Small intestine (tissue), 7 donors: Measurements from ENCODE around the gene CHD6. TPM values are rescaled to one million over a fixed set of nuclear protein-coding genes. Genes with fewer than 3 reads are reported as not detected.

Source experiments
- DNase-seq, 2 donors: peaks; one replicate each; pipeline versions ENCODE4 v3.0.0 to v3.0.0-alpha.2; 2013
- FAIRE-seq: peaks from 2 replicates; lab custom pipeline; 2012; peaks lifted over from hg19 to GRCh38; lab: Jason Lieb, UNC
- H3K27ac ChIP-seq, 3 donors: one replicate each; pipeline ENCODE4 v1.5.1; 2013; ENCODE audit warnings: low read length in 2 of 3, mild to moderate bottlenecking in 2 of 3, control low read depth in 1 of 3, inconsistent platforms in 1 of 3, low read depth in 1 of 3, moderate library complexity in 1 of 3
- H3K27me3 ChIP-seq, 3 donors: one replicate each; pipeline ENCODE4 v1.6.1; 2013; ENCODE audit warnings: low read length in 3 of 3, inconsistent platforms in 1 of 3; ENCODE audit not compliant: control insufficient read depth in 3 of 3, insufficient read depth in 3 of 3
- H3K36me3 ChIP-seq, 3 donors: one replicate each; pipeline ENCODE4 v1.6.1; 2013; ENCODE audit warnings: low read length in 3 of 3, inconsistent platforms in 1 of 3, low read depth in 1 of 3, mild to moderate bottlenecking in 1 of 3, moderate library complexity in 1 of 3; ENCODE audit not compliant: control insufficient read depth in 3 of 3, insufficient read depth in 2 of 3
- H3K4me1 ChIP-seq, 3 donors: one replicate each; pipeline ENCODE4 v1.6.1; 2013; ENCODE audit warnings: low read length in 2 of 3, inconsistent platforms in 1 of 3, low read depth in 1 of 3, mild to moderate bottlenecking in 1 of 3, moderate library complexity in 1 of 3; ENCODE audit not compliant: control insufficient read depth in 3 of 3, insufficient read depth in 2 of 3
- H3K4me3 ChIP-seq, 3 donors: one replicate each; pipeline ENCODE4 v1.5.1; 2013; ENCODE audit warnings: low read length in 3 of 3, control low read depth in 1 of 3, inconsistent platforms in 1 of 3, low read depth in 1 of 3, mild to moderate bottlenecking in 1 of 3, moderate library complexity in 1 of 3
- H3K9me3 ChIP-seq, 2 donors: one replicate each; pipeline ENCODE4 v1.6.1; 2013; ENCODE audit warnings: low read depth in 1 of 2, low read length in 1 of 2; ENCODE audit not compliant: control insufficient read depth in 2 of 2, insufficient read depth in 1 of 2
- WGBS, 3 donors: extraction: QIAGEN DNeasy Blood & Tissue Kit; methylation state at CpG; one replicate each; pipeline ENCODE4 v1.1.7; 2013; 5-methylcytosine and 5-hydroxymethylcytosine counted together
- polyA plus RNA-seq, 4 donors: library from polyadenylated mRNA; stranded (reverse) in 3 of 4; unstranded in 1 of 4; fragments of 200-250 nt in 3 of 4; fragments of 120-200 nt in 1 of 4; gene quantifications; one replicate each; pipeline versions ENCODE4 v1.2.1 to v1.2.3, GENCODE V29; 2013
- donor health status: healthy with polysubstance abuse.
- donor health status: control.
- donor health status: control.
- donor health status: Bipolar disorder and iron deficiency.
- donor health status: healthy.

CHD6 gene
- polyA plus RNA-seq, 4 donors, result 5.3 to 46.7 (median 16.1) TPM

DNA sequence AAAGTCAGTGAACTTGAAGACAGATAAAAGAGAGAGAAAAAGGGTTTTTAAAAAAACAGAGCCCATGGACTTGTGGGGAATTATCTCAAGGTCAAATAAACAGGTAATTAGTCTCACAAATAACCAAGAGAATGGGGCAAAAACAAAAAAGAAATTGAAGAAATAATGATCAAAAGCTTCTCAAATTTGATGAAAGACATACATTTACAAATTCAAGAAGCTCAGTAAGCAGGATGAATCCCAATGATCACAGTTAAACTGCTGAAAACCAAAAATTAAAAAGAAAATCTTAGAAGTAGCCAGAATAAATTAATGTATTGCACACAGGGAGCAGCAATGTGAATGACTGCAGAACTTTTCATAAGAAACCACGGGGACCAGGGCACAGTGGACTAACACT, 139.1 kb downstream of the CHD6 start:
- no peak for DNase-seq
- no peaks in the 10 kb centered on the region for H3K27me3 ChIP-seq
- 98 to 100% (median 98%) methylated on average over 1 of the region's 1 CpG for WGBS, 3 donors
- no peak for FAIRE-seq
- H3K9me3 ChIP-seq, result no peaks in the 10 kb centered on the region
- H3K4me3 ChIP-seq, result no peak overlapping the region
- H3K4me1 ChIP-seq, result peaks cover 2 to 3% (median 3%) of the 10 kb centered on the region in 3 donors
- peaks cover 2 to 7% (median 3%) of the 10 kb centered on the region in 3 donors for H3K36me3 ChIP-seq
- H3K27ac ChIP-seq, result no peak overlapping the region

DNA sequence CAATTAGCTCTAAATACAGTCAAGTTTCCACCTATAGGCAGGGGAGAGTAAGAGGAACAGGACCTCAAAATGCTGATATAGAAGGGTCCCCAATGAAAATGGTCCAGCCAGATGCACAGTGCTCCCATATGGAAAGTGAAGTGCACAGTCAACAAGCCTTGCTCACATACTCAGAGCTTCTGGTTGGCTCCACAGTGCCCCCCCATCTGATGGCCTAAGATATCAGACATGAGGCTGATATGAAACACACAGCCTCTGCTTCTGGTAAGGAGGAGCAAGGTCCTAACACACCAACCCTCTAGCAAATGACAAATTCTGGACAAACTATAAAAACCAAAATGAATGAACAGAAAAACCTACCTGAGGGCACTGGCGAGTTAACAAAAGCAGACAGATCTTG, 140.2 kb downstream of the CHD6 start:
- DNase-seq (no peak), FAIRE-seq (no peak)
- Histone ChIP-seq H3K4me3 (no peak overlapping the region), H3K4me1 (peaks cover 2 to 3% (median 3%) of the 10 kb centered on the region in 3 donors), H3K27me3 (no peaks in the 10 kb centered on the region), H3K27ac (no peak overlapping the region), H3K36me3 (peaks cover 2 to 6% (median 3%) of the 10 kb centered on the region in 3 donors), H3K9me3 (no peaks in the 10 kb centered on the region)
- 96 to 100% (median 97%) methylated on average over 1 of the region's 1 CpG for WGBS, 3 donors

DNA sequence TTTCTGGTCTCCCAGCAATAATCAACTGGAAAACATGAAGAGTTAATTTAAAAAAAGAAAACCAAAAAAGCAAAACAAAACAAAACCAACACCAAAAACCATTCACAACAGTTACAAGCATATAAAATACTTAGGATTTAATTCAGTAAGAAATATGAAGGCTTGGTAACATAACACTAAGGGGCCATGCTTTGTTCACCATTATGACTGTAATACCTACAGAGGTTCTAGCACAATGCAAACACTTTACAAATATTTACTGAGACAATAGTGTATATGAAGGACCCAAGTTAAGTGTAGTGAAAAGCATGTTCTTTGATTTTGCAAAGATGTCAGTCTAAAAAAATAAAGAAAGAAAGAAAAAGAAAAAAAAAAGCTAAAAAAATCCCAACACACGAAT, 141.7 kb downstream of the CHD6 start:
- peaks cover 2 to 11% (median 6%) of the 10 kb centered on the region in 3 donors for H3K36me3 ChIP-seq

DNA sequence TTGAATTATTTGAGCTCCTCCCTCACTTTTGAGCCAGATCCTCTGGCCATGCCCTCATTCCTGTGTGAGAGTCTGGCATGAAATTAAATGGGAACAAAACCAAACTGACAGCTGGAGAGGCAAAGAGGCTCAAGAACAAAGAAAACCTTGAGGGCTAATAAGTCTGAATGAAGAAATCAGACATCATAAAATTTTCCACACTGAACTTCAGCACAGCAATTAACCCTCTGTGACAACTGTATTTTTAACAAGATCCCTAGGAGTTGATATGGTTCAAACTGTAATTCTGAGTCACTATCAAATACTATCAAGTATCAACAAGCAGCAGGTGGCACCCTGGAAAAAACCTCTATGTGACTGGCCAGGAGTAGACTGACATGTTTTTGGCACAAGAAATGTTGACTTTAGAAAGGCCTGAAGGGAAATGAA, 142.2 kb downstream of the CHD6 start:
- Histone ChIP-seq H3K36me3 (peaks cover 2 to 11% (median 6%) of the 10 kb centered on the region in 3 donors), H3K9me3 (no peaks in the 10 kb centered on the region), H3K27ac (no peak overlapping the region), H3K27me3 (no peaks in the 10 kb centered on the region), H3K4me1 (peaks cover 2 to 3% (median 3%) of the 10 kb centered on the region in 3 donors), H3K4me3 (no peak overlapping the region)
- FAIRE-seq (no peak), DNase-seq (peak; percentile 53 to 78)

More for the DNA sequence above, 141.7 kb downstream of the CHD6 start:
- no peak overlapping the region for H3K4me3 ChIP-seq
- no peak for DNase-seq
- no peaks in the 10 kb centered on the region for H3K27me3 ChIP-seq
- FAIRE-seq, result no peak
- no peaks in the 10 kb centered on the region for H3K9me3 ChIP-seq
- H3K27ac ChIP-seq, result no peak overlapping the region
- 83 to 88% (median 88%) methylated on average over 1 of the region's 1 CpG for WGBS, 3 donors
- H3K4me1 ChIP-seq, result peaks cover 2 to 3% (median 3%) of the 10 kb centered on the region in 3 donors

DNA sequence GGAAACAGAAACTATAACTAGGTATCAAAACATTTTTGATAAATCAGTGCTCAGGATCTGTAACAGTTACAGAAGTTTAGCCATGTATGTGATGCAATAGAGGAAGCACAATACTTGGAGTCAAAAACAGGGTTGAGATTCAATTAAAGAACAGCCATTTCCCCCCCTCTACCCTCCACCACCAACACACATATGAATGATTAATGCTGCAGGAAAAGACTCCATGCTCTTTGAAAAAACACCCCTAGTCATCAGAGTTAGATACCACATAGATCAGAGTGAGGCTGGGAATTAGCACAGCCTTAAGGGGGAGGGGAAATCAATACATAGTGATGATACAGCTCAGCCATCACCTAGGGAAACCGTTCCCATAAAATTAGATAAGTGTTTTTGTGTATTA, 142.7 kb downstream of the CHD6 start:
- no peak overlapping the region for H3K27ac ChIP-seq
- H3K9me3 ChIP-seq, result no peaks in the 10 kb centered on the region
- peaks cover 2 to 3% (median 3%) of the 10 kb centered on the region in 3 donors for H3K4me1 ChIP-seq
- peaks cover 2 to 14% (median 6%) of the 10 kb centered on the region in 3 donors for H3K36me3 ChIP-seq
- DNase-seq, result peak in 1 of 2 donors; percentile 7
- WGBS, 3 donors, result 10 to 42% (median 36%) methylated on average over 1 of the region's 1 CpG
- no peak for FAIRE-seq
- H3K4me3 ChIP-seq, result no peak overlapping the region
- no peaks in the 10 kb centered on the region for H3K27me3 ChIP-seq

GRCh38 chr20:41470362-41471095, 147.6 kb downstream of the CHD6 start:
- DNase-seq, result no peak
- WGBS, 3 donors, result 87 to 91% (median 89%) methylated on average over 7 of the region's 7 CpGs
- Histone ChIP-seq H3K4me1 (peaks cover 0 to 2% (median 0%) of the 10 kb centered on the region in 3 donors), H3K36me3 (peaks cover 4 to 34% (median 8%) of the 10 kb centered on the region in 3 donors), H3K4me3 (no peak overlapping the region), H3K27ac (no peak overlapping the region), H3K9me3 (peaks cover 0 to 4% of the 10 kb centered on the region in 2 donors), H3K27me3 (no peaks in the 10 kb centered on the region)
- FAIRE-seq, result no peak

DNA sequence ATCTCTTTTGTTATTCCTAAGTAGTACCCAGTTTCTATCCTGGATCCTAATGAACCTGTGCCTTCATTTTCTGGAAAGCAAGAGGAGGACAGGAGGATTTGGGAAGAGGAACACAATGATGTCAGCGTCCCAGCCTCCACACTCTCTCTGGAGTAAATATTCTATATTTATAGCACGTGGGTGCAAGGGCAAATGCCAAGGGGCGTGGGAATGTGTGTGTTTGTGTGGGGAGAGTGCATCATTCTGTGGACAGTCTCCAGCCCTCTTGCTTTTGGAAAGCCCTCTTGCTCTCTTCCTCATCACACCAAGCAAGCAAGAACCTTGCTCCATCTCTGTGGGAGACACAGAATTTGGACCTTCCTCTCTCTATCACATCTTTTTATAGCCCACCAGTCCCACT, 148.3 kb downstream of the CHD6 start:
- 56 to 66% (median 59%) methylated on average over 3 of the region's 3 CpGs for WGBS, 3 donors

DNA sequence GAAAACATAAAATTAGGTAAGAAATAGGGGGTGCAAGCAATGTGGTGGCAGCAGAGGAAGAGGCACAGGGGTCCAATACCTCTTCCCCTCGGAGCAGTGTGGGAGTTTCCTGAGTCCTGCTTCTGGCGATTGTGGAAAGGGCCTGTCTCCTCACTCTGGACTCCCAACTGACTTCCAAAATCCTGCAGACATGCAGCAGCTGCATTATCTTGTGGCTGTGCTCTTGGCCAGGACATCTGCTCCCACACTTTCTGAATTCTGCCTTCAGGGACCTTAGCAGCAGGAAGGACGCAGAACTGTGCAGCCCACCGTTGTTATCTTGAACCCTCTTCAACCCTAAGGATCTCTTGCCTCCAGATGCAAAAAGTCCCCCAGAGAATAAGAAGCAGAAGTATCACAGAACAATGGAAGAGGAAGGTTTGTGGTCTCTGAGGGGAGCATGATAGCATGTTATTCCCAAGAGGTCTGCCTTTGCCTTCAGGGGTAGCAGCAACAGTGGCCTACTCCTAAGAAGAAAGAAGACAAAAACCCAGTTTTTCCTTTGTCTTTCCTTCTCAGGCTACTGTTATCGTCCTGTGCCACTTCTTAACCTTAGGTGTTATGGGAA, 149.1 kb downstream of the CHD6 start:
- FAIRE-seq (no peak), DNase-seq (no peak)
- H3K9me3 ChIP-seq, result peaks cover 0 to 4% of the 10 kb centered on the region in 2 donors
- no peak overlapping the region for H3K27ac ChIP-seq
- peaks cover 4 to 34% (median 8%) of the 10 kb centered on the region in 3 donors for H3K36me3 ChIP-seq
- no peaks in the 10 kb centered on the region for H3K4me1 ChIP-seq
- H3K4me3 ChIP-seq, result no peak overlapping the region
- no peaks in the 10 kb centered on the region for H3K27me3 ChIP-seq
- WGBS, 3 donors, result 81 to 93% (median 90%) methylated on average over 5 of the region's 5 CpGs

More for the DNA sequence above, 148.3 kb downstream of the CHD6 start:
- Histone ChIP-seq H3K27me3 (no peaks in the 10 kb centered on the region), H3K36me3 (peaks cover 4 to 34% (median 8%) of the 10 kb centered on the region in 3 donors), H3K9me3 (peaks cover 0 to 4% of the 10 kb centered on the region in 2 donors), H3K4me1 (no peaks in the 10 kb centered on the region), H3K4me3 (no peak overlapping the region), H3K27ac (no peak overlapping the region)
- no peak for FAIRE-seq
- DNase-seq, result no peak
